HG02981 (cell line): ENCODE results near the gene UBAP2.

Source experiments
- ATAC-seq: cut with Tn5 transposase; IDR thresholded peaks from one replicate; pipeline ENCODE4 v1.9.1; 2021; ENCODE audit warnings: mild to moderate bottlenecking, moderate library complexity; ENCODE audit not compliant: unreplicated experiment

UBAP2 gene, protein sequence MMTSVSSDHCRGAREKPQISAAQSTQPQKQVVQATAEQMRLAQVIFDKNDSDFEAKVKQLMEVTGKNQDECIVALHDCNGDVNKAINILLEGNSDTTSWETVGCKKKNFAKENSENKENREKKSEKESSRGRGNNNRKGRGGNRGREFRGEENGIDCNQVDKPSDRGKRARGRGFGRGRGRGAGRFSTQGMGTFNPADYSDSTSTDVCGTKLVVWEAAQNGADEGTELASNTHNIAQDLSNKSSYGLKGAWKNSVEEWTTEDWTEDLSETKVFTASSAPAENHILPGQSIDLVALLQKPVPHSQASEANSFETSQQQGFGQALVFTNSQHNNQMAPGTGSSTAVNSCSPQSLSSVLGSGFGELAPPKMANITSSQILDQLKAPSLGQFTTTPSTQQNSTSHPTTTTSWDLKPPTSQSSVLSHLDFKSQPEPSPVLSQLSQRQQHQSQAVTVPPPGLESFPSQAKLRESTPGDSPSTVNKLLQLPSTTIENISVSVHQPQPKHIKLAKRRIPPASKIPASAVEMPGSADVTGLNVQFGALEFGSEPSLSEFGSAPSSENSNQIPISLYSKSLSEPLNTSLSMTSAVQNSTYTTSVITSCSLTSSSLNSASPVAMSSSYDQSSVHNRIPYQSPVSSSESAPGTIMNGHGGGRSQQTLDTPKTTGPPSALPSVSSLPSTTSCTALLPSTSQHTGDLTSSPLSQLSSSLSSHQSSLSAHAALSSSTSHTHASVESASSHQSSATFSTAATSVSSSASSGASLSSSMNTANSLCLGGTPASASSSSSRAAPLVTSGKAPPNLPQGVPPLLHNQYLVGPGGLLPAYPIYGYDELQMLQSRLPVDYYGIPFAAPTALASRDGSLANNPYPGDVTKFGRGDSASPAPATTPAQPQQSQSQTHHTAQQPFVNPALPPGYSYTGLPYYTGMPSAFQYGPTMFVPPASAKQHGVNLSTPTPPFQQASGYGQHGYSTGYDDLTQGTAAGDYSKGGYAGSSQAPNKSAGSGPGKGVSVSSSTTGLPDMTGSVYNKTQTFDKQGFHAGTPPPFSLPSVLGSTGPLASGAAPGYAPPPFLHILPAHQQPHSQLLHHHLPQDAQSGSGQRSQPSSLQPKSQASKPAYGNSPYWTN

DNA sequence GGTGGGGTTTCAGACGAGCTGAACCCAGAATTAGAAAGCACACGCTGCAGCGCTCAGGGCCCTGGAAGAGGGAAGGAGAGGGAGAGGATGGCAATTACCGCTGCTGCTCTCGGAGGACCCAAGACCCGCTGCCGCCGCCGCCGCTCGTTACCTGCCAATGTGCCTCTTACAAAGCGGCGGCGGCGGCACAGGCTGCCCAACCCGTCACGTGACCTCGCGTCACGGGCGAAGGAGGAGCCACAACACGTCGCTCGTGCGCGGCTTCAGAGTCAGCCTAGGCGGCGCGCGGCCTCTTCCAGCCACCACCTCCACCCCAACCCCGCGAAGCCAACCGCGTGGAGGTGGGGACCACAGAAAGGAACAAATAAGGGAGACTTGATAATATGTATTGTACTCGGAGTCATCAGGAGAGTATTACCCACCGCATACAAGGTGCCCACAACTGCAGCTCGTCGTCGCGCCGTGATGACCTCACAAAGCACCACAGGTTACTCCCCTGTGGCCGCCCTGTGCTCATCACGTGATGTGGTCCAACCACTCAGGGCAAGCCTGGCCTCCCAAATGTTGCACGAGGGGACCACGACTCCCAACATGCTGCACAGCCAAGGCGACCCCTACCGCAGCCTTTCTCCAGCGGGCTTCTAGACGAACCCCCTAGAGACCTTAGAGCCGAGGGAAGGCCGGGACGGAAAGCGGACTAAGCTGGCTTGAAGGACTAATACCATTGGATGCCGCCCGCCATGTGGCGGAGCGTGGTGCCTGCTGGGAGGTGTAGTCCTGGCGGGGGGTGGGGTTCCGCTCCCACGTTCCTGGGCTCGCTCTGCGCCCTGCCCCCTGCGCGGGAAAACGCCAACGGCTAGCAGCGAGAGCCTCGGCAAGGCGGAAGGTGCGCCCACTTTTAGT is at the start of gene UBAP2:
Gene UBAP2, minus strand, starts transcription at position 161 of the 903 bp plus-strand sequence. CDS start 31,739 bp downstream, outside the sequence.
- ATAC-seq: peak; percentile 76

DNA sequence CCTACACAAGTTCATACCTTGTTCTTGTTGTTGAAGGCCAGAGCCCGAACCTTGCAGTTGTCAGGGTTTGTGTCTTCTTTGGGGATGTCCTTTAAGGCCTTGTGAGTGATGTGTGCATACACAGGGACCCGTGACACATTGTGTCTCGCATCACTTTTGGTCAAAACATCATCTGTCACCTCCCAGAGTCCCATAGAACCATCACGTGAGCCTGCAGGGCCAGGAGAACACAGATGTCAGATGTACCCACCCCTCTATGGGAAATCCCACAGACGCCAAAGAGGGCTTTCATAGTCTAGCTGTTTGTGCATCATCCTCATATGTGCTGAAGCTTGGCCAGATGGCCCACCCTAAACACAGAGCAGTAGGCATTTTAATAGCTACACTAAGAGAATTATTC is 49.6 kb upstream of the UBAP2 start:
- ATAC-seq: no peak

DNA sequence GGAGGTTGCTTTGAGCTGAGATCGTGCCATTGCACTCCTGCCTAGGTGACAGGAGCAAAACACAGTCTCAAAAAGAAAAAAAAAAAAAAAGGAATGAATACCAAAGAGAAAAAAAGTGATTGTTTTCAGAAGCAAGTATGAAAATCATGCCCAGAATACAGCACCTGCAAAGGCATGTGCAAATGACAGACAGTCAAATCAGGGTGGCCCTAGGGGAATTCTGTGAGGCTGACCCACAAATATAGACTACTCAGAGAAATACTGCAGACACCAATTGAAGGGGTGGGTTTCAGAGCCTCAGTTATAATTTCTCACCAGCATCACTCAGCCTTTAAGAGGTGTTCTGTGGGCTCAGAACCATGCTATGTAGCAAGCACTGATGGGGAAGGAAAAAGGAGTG is 49.2 kb upstream of the UBAP2 start:
- ATAC-seq: peak; percentile 61

DNA sequence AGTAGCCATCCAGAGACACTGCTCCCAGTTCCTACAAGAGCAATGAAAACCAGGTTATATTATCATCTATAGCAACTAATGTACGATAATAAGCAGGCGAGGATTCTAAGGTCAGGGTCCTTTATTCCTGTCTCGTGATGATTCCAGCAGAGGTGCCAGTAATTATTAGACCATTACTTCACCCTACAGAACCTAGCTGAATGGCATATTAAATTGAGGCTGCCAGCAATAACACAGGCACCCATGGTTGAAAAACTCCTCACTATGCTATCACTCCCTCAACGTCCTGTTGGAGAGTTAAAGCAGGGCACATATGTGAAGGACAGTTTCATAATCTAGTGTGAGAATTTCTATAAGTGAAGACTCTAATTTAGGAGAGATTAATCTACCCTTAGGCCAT is 48.1 kb upstream of the UBAP2 start:
- ATAC-seq: no peak

DNA sequence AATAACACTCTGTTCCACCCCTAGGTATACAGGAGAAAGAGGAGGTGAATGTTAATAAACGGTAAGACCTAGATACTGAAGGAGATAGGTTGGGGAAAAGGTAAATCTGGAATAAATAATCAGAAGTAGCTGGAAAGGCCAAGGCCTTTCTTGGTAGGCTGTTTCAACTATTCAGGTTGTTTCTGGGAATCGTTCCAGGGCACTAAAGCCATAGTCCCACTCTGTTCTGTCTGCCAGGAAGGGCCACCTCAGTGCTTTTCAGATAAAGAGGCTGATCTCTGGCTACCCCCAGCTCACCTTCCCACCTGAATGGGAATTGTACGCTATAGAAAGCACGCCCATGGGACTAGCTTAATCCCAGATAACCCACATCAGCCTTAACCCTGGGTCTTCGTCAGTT is 44.9 kb upstream of the UBAP2 start:
- no peak for ATAC-seq

DNA sequence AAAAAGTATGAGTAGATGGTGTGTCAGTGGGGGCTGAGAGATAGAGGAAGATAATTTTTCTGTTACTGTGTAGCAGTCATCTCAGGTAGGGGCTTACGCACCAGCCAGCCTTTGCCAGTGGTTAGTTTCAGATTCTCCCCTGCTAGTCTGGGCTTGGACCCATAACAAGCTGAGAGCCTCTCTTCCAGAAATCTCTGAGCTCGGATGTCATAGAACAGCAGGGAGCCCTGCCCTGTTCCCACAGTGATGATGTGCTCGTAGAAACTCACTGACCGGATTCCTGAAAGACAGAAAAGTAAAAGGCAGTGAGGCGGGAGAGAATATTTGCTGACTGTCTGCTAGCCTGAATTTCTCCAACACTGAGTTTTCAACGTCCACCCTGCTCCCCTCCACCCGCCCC is 40.6 kb upstream of the UBAP2 start:
- no peak for ATAC-seq

DNA sequence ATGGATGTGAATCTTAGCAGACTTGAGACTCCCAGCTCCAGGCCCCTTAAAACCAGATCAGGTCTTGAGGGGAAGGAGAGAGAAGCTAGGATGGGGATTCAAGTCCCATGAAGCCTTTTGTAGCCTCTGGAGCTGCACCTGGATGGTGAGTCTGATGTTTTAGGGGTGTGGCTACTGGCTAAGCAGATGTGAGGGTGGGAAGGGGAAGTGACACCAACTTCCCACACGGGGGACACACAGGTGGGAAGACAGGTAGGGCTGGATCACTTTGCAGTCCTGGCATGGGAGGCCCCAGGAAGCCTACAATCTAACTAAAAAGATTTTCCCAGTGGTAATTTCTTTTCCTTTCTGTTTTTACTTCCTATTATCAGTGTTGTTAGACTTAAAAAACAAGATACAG is 38.7 kb upstream of the UBAP2 start:
- no peak for ATAC-seq

DNA sequence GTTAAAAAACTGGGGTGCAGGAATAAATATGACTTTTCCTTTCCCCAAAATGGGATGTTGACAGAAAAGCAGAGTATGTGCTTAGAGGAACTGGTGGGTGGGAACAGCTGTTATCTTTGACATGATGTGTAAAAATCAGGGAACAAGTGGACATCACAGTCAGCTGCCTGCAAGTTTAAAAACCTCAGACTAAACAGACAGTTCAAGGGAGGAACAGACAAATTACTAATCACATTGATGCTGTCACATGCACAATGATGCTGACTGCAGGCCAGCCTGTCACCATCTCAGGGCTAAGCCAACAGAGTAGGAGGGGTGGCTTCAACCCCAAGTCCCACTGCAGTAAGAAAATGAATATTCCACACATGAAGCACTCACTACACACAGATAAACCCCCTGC is 38.2 kb upstream of the UBAP2 start:
- no peak for ATAC-seq

DNA sequence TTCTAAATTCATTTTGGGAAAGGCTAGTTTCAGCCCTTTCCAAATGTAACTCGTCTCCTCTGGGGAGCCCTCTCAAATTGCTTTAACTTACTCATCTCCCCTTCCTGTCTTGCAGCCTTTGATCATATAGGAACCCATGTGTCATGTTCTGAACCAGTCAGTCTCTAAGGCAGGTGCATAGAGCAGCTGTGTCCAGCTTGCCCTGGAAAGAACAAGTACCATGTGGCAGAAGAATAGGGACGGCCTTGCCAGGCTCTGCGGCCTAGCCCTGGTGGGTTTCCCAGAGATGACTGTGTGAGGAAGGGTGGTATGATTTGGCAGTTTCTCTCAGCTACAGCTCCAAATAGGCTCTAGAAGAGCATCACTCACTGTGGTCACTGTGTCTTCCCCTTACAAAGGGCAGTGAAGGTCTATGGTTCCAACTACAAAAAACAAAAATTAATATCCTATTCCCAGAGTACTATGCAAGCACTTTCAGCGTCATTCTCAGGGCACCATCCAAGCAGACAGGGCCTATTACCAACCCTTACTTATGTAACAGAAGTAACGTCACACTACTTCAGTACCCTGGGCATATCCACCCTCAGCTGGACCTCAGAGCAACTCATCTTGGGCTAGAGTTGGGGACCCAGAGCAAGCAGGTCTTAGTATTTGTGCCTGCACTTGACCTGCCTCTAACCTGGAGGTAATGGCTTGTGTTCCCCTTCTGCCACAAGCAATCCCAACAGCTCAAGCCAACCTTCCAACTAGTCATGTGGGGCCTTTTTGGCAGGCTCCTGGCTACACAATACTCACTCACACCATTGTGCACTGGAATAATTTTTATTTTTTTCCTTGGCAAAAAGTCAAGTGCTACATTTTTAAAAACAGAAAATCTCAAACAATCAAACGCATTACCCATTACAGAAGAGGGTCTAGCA is 37.2 kb upstream of the UBAP2 start:
- no peak for ATAC-seq

DNA sequence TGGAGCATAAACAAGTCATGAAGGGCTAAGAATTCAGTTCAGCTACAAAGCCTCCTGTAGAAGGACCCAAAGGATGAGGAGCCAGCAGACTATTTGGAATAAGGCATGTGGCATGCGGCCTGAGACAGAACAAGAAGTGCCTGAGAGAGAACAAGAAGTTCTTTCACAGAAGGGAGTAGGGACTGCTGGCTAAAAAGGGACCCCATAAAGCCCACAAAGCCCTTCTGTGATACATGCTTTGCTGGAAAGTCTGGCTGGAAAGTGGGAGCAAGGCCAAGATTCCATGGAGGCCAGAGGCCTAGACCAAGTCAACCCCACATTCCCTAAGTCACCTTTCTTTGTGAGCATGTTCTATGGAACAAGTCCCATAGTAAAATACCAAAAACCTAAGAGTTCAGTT is 35.9 kb upstream of the UBAP2 start:
- ATAC-seq: no peak

DNA sequence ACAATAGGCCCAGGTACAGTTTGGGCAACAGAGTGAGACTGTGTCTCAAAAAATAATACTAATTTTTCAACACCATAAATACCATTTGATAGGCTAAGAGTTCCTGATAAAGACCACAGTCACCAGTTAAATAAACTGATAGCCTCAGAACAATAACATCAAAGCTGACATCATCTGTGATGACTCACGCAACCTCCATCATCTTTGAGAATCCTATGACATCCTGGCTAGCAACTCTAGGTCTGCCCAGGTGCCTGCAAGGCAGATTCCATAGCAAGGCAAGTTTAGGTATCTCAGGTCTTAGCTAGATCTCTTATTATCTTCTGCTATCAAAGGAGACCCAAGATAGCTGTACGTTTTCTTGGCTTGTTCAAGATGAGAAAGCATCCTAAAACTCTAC is 30.5 kb upstream of the UBAP2 start:
- no peak for ATAC-seq

DNA sequence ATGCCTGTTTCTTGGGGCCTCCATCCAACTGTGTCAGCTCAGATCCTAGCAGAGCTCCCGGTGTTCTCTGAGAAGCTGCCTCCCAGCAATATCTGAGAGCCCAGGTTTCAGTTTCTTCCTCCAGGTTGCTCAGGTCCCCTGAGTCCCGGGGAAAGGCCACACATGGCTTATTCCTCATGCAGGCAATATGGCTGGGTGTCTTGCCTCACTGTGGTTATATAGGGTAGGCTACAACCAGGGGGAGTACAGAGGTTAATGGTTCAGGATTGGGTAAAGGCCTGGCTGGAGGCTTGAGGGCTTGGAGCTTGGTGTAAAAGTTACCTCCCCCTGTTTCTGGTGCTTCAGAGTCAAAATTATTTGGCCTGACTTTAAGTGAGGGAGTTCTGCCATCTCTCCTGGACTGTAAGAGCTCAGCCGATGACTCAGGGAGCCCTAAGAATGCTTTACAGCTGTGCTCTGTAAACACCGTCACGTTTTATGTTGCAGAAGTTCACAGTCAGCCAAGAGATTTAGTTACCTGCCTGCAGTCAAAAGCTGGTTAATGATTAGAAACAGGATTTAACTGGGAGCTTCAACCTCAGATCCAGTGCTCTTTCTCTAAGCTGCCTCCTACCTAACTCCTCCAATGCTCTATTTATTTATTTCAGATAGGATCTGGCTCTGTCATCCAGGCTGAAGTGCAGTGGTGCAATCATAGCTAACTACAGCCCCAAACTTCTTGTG is 24.3 kb upstream of the UBAP2 start:
- no peak for ATAC-seq

DNA sequence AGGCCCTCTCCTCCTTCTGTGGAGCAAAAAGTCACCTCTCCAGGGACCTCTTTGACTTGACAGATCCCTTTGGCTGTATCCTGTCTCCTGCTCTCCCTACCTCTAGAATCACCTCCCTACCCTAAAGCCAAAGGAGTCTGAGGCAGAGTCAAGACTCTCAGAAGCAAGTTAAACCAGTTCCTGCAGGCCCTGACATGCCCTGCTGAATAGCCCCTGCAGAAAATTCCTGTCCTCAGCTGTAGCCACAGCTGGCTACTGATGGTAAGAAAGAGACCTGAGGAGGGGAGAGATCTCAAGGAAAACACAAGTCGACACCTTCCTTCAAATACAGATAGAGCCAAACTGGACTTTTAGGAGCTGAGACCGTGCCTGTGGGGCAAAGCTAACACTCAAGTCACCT is 23.7 kb upstream of the UBAP2 start:
- no peak for ATAC-seq

DNA sequence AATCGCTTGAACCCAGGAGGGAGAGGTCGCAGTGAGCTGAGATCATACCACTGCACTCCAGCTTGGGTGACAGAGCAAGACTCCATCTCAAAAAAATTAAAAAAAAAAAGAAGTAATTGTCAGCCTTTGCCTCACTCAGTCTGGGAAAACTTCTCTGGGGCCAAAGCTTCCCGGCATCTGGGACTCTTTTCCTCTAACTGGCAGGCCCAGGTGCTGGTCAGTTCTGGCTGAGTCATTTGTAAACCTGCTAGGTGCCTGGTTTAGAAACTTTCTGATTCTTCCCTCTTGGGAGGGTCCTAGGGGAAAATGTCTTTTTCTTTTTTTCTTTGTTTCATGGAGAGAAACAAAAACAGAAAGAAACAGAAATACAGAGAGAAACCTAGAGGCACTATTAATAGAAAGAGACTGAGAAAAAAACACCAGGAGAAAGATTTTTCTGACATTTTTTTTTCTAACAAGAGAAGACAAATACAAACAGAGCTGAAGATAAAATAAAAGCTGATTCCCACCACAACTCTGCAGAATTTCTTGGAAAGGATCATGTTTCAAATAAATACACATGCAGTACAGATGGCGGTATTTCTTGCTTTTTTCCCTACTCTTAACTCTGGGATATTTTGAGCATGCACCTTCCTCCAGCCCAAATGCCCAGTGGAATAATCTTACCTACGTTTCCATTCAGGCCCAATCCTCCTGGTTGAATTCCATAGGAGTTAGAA is 22.1 kb upstream of the UBAP2 start:
- no peak for ATAC-seq

DNA sequence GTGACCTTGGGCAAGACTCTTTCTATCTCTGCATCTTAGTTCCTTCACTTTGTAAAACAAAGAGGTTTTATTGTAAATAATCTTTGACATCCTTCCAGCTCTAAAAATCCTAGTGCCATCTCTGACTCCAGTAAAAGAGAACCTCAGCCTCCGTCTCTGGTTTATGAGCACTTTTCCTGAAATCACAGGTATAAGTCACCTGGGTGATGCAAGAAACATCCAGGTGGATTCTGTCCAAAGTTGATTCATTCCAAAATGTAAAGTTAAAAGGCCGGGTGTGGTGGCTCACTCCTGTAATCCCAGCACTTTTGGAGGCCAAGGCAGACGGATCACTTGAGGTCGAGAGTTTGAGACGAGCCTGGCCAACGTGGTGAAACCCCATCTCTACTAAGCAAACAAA is 21.1 kb upstream of the UBAP2 start:
- ATAC-seq: no peak

DNA sequence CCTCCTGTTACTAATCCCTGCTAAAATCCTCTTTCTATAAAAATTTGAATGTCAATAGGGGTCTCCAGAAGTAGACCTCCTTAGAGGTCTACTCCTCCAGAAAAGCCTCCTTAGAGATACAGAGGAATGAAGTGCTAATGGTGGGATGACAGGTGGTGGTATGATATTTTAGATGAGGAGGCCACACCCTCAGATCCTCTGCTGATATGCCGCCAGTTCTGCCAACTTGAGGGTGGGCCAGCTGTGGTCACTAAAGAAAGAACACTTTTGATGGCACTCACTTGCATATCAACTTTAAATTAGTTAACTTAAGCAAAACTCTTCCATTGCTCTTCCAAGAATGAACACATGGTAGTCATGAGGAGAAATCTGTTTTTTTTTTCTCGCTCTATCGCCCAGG is 16.9 kb upstream of the UBAP2 start:
- ATAC-seq: no peak

DNA sequence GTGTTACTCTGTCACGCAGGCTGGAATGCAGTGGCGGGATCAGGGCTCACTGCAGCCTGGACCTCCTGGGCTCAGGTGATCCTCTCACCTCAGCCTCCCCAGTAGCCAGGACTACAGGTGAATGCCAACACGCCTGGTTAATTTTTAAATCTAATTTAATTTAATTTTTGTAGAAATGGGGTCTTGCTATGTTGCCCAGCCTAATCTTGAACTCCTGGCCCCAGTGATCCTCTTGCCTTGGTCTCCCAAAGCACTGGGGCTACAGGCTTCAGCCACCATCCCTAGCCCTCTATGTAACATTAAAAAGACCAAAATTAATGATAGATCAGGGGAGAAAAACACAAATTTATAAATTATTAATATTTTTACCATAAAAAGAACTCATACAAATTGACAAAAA is 11.3 kb upstream of the UBAP2 start:
- no peak for ATAC-seq

DNA sequence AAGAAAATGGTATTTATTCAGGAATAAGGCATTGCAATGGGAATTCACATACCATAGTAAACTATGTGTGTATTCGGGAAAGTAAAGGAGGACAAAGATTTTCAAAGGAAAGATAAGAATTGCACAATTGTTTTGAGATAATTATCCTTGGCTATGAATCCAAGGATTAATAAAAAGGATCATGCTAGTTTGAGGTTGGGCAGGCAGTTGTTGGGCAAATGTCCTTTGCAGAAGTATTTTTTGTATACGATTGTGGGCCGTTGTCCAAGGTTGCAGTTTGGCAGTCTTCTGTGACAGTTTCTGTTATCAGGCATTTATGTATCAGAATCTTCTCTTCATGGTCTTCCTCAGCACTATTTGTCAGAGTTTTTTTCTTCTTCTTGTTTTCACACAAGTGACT is 10.6 kb upstream of the UBAP2 start:
- no peak for ATAC-seq
